HL-60/S4 (cell line): Measurements from ENCODE around the gene CFAP119.

Experiments
- in situ Hi-C: fragments of 300-500 bp; cut with MboI; formaldehyde crosslinking; loops from 2 replicates; pipeline ENCODE4 v1.14.3; 2022; ENCODE audit warnings: low sequenced_read_pairs

CFAP119 gene

DNA sequence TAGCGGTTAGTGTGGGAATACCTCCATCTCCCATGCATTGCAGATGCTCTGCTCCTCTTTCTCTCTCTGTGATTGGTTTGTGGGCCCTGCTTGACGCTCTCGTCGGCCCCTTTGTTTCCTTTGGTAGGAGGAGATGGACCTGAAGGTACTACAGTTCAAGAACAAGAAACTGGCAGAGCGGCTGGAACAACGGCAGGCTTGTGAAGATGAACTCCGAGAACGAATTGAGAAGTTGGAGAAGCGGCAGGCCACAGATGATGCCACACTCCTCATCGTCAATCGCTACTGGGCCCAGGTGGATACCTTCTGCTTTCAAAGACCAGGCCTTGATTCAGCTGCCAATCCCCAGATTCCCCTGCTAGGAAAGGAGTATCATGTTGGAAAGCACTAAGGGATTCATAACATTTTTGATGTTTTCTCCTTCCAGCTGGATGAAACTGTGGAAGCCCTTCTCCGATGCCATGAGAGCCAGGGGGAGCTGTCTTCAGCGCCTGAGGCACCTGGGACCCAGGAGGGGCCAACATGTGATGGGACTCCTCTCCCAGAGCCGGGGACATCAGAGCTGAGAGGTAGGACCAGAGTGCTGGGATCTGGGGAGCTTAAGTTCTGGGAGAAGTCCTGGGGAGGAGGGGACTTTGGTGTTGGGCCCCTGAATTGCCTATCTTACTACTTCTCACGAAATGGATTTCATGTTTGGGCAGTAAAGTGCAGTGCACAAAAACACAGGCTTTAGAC, 1.3 kb upstream of the CFAP119 start:
- in situ Hi-C loops = no loop called here

DNA sequence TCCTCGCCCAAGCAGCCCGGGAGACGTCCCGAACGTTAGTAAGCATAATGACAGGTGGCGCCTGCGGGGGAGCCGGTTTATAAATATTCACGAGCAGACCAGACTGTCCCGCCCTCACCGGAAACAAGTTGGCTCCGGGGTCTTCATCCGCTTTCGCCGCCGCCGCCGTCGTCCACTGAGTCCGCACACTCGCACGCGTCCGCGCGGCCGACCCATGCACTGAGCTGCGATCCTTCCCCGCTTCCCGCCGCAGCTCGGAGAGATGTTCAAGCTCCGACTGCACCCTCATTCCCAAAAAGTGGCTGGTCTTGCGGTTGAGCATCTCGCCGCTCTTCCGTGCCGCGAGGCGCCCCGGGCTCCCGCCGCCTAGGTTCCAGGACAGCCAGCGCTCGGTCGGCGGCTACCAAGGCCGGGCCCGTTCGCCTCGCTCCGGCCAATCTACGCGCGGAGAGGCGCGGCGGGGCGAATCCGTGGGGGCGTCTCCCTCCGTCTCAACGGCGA, 385 bp downstream of the CFAP119 start:
- in situ Hi-C loops = no loop called here

DNA sequence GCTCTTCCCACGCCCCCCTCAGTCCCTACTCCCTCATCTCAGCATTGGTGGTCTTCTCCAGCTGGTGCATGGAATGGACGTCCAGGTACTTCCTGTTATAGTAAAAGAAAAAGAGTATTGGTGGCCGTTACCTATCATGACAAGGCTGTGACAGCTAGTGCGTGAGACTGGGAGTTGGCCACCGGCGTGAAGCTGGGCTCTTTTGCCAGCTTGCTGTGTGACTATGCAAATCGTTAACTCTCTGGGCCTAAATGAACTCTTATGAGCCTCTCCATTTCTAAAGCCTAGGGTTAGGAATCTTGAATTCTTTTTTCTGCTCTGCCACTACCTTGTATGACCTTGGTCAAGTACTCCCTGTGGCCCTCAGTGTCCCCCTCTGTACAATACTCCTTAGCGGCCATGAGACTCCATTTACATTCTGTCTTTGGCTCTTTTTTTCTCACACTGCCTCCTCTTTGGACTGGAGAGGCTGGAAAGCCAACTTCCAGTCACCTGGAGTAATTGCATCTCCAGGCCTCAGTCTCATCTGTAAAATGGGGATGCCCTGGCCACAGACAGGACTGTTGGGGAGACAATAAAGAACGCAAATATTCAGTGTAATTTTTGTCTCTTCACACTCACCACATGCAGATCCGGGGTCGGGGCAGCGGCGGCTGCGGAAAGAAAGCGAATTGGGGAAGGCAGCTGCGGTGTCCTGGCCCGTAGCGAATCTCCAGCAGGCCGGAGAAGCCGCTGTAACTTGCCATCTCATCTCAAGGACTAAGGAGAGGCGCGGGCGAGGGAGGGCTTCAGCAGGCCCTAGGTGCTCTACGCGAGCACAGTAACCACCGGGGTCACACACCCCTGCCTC, 1.1 kb downstream of the CFAP119 start:
- in situ Hi-C loops = no loop called here

- in situ Hi-C loops = no loop called here
These were observed 1.8 kb downstream of the CFAP119 start for GRCh38 chr16:30760001-30760559.

DNA sequence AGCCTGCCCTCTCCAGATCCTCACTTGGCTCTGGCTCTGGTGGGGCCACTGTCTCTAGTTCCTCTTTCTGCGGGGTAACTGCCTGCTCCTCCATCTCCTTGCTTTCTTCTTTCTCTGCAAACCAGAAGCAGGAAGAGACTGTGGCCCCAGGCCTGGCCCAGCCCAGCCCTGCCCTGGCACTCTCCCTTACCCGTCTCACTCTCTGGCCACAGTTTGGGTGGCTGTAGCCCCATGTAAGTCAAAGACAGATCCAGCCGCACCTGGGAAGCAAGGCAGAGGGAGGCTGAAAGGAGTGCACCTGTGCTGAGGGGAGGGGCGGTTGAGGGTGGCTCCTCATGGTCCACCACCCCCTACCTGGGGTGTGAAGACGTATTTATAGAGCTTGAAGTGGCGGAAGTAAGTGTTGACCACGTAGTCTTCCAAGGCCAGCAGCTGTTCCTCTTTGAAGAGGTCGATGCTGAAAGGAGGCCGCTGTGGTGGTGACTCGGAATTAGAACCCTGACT, 2.8 kb downstream of the CFAP119 start:
- in situ Hi-C loops = no loop called here

DNA sequence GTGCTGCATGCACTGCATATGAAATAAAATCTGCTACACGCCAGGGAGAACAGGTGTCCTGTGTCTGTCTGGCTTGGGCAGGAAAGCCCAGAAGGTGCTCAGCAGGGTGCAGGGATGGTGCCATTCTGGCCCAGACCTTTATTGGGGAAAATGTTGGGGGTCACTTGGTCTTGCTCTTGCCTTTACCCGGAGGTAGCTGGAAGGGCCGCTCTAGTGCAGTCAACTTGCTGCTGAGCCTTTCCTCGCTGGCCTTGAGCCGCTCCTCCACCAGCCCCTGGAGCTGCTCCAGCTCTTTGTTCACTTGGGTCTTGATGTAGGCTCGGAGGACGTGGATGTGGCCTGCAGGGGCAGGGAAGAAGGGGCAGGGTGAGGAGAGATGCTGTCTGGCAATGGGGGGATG, 4.5 kb downstream of the CFAP119 start:
- in situ Hi-C loops = no loop called here

- in situ Hi-C loops = no loop called here
These were observed 5.1 kb downstream of the CFAP119 start for GRCh38 chr16:30756781-30757100.

GRCh38 chr16:30755955-30756780, 5.7 kb downstream of the CFAP119 start:
- in situ Hi-C loops = no loop called here

GRCh38 chr16:30753596-30753995, 8.3 kb downstream of the CFAP119 start:
- in situ Hi-C loops = no loop called here

- in situ Hi-C loops = no loop called here
These were observed 10.9 kb downstream of the CFAP119 start for GRCh38 chr16:30750876-30751465.

GRCh38 chr16:30750201-30750600, 11.7 kb downstream of the CFAP119 start:
- in situ Hi-C loops = no loop called here

DNA sequence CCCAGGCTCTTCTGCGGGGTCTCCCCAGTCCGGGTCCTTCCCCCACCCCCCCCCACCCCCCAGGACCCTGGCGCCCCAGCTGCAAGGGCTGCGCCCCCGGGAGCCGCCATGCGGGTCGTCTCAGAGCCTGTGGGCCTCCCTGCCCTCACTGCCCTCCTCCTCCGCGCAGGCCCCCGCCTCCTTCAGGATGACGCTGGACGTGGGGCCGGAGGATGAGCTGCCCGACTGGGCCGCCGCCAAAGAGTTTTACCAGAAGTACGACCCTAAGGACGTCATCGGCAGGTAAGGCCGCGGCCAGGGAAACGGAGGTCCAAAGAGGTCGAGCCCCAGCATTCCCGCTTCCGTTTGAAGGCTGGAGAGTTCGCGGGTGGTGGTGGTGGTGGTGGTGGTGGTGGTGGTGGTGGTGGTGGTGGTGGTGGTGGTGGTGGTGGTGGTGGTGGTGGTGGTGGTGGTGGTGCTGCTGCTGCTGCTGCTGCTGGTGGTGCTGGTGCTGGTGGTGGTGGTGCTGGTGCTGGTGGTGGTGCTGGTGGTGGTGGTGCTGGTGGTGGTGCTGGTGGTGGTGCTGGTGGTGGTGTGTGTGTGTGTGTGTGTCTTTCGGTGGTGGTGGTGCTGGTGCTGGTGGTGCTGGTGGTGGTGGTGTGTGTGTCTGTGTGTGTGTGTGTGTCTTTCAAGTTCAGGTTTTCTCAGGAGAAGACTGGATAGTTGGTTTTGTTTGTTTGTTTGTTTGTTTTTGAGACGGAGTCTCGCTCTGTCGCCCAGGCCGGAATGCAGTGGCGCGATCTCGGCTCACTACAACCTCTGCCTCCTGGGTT, 13.0 kb downstream of the CFAP119 start:
- in situ Hi-C loops = no loop called here

- in situ Hi-C loops = no loop called here
These were observed 13.8 kb downstream of the CFAP119 start, which contains the start of gene PHKG2 for GRCh38 chr16:30747799-30748633. PHKG2 (plus strand) TSS chr16:30748425; CDS start chr16:30748821, 396 bp downstream.

GRCh38 chr16:30747331-30747730, 14.5 kb downstream of the CFAP119 start:
- in situ Hi-C loops = no loop called here

DNA sequence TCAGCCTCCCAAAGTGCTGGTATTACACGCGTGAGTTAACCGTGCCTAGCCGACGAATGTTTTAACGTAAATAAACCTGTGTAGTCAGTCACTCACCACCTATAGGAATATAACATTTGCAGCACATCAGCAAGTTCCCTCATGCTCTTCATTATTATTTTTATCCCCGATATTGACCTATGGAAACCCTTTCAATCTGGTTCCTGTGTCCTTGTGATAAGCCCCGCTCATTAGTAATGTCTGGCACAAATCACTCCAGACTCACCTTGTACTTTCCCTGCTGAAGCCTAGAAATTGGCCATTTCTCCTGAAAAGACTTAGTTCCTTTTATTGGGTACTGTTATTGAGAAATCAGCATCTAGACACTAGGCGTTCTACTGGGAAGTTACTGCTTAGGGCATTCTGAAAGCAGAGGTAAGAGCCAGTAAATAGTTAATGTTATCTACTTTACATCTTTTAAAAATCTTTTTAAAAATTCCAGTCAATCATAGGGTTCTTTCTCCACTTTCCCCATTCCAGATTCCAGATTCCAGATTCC, 15.2 kb downstream of the CFAP119 start:
- in situ Hi-C loops = no loop called here

DNA sequence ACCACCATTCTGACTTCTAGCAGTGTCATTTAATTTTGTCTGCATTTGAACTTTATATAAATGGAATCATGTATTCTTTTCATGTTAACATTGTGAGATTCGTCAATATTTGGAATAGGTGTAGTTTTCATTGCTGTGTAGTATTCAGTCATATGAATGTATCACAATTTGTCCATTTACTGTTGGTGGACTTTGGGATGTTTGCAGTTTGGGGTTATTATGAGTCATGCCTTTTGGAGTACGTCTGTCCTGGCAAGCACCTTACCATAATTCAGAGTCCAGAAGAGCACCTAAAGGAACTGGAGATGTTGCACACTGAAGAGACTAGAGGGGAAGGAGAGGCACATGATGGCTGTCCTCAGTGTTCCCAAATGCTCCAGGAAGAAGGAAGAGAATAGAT, 16.8 kb downstream of the CFAP119 start:
- in situ Hi-C loops = no loop called here

DNA sequence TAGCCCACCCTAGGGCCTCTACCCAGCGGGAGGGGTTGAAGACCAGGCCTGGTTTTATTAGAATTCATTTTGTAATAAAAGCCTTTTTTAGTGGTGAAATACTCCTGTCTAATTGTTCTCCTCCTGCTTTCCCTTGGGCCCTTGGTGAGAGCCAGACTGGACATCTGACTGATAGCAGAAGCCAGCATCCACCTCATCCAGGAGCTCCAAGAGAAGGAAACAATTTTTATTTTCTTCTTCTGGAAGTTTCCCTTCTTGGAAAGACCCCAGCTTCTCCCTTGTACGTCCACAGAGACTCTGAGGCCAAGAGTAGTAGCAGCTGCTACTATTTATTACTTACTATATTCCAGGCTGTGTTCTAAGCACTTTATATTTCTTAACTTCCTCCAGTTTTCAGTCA, 17.7 kb downstream of the CFAP119 start:
- in situ Hi-C loops = no loop called here

GRCh38 chr16:30743716-30744115, 18.1 kb downstream of the CFAP119 start:
- in situ Hi-C loops = no loop called here
